Mucosa of gallbladder (tissue), 1 donor: ENCODE measurements around the gene PLBD1. TPM values are rescaled to one million over a fixed set of nuclear protein-coding genes. Genes with fewer than 3 reads are reported as not detected.
A peak's percentile ranks its signal among the peaks of the same experiment; 100 is the strongest.

ENCODE experiments used
- DNase-seq: peaks from one replicate; pipeline ENCODE4 v3.0.0-alpha.2; 2020; ENCODE audit warnings: low spot score
- total RNA-seq: library from RNA; stranded (reverse); gene quantifications from one replicate; pipeline ENCODE4 v1.2.1, GENCODE V29; 2021
- donor health status: DM: no; HTN: no; CAD: no.

Gene PLBD1
- total RNA-seq, 1 donor from 2014 or later = 41.9 TPM

GRCh38 chr12:14570231-14570630 is 2.5 kb upstream of the PLBD1 start:
- no peak for DNase-seq

GRCh38 chr12:14564336-14564959 is 3.2 kb downstream of the PLBD1 start:
- no peak for DNase-seq

- DNase-seq = peak; percentile 32
Observed at GRCh38 chr12:14563046-14563445, 4.6 kb downstream of the PLBD1 start.

- no peak for DNase-seq
Observed at GRCh38 chr12:14562279-14562678, 5.4 kb downstream of the PLBD1 start.

- DNase-seq = no peak
Observed at GRCh38 chr12:14561677-14562238, 5.9 kb downstream of the PLBD1 start.

DNA sequence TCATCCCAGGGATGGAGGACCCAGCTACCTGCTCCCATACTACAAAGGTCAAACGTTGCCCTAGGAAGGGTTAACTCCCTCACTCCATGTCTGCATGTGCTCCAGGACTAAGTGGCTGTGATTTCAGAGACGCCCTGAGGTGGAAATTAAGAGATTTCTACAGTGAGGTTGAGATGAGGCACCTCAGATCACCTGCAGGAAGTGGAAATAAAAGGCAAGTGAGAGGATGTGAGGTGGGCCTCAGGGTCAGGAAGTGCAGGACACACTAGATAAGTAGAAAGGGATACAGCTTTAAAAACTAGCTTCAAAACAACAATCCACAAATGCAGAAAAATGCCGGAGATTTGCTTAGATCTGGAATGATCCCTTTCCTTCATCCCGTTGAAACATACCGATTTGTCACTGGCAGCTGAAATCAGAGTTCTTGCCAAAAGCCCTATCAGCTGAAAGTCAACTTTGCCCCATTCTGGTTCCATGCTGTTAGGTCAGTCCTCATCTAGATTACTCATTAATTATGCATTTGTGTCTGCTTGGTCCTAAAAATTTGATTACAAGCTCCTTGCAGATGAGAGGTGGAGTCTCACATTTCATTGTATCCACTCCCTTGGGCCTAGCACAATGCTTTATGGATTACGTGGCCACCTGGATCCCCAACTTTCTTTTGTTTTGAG is 6.6 kb downstream of the PLBD1 start:
- DNase-seq = peak; percentile 57

- no peak for DNase-seq
Observed at GRCh38 chr12:14558473-14558959, 9.2 kb downstream of the PLBD1 start.

DNA sequence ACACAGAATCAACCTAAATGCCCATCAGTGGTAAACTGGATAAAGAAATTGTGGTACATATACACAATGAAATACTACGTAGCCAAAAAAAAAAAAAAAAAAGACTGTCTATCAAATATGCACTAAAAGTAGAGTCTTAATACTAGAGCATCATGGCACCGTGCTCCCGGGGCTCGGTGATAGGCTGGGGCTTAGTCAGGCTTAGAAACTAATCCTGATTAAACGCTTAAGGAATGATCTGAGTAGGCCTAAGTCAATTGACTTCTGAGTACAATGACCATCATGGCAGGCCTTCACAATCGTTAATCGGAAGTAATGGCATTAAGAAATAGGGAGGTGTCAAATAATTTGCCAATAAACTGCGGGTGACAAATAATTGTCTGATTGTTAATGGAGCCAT is 9.7 kb downstream of the PLBD1 start:
- DNase-seq = no peak

DNA sequence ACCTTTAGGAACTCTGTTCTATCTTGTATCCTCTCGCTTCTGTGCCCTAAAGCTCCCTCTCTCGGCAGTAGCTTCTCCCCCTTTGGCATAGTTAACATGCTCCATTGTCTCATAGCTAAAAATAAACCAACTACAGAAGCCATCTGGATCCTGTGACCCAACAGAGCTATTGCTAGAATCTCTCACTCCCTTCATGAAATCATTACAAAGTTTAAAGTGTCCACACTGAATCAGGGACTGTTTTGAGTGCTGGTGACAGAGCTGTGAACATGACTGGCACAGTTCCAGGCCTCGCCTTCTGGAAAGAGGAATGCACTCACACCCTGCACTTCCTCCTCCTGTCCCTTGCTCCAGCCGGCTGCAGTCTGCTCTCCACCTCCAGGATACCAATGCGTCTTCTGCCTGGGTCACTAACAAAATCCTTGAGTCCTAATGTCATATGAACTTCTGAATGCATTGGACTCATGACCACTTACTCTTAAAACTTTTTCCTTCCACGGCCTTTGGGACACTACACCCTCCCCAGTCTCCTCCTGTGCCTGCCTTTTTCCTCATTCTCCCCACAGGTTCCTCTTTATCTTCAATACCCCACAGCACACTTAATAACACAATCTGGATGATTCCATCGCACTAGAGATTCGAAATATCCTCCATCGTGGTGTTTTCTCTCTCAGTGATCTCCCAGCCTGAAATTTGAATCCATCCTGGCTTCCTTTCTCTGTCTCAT is 13.2 kb downstream of the PLBD1 start:
- peak; percentile 91 for DNase-seq

DNA sequence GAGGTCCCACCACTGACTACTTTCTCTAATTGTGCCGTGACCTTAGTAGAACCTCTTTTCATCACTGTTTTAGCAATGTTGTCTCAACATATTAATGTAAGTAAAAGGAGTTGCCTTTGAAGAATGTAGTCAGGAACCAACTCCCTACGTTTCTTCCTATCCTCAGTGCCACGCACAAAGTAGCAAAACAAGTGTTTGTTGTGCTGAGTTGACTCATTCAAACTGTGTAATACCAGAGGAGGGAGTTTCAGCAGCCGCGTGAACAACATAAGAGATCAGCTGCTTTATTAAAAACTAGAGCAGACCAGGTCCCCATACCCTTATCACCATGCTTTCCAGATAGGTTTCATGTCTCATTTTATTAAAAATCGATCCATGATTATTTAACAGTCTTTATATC is 19.1 kb downstream of the PLBD1 start:
- DNase-seq = no peak

- DNase-seq = no peak
Observed at GRCh38 chr12:14547571-14547970, 20.1 kb downstream of the PLBD1 start.

- DNase-seq = no peak
Observed at GRCh38 chr12:14545144-14546124, 22.2 kb downstream of the PLBD1 start.

DNA sequence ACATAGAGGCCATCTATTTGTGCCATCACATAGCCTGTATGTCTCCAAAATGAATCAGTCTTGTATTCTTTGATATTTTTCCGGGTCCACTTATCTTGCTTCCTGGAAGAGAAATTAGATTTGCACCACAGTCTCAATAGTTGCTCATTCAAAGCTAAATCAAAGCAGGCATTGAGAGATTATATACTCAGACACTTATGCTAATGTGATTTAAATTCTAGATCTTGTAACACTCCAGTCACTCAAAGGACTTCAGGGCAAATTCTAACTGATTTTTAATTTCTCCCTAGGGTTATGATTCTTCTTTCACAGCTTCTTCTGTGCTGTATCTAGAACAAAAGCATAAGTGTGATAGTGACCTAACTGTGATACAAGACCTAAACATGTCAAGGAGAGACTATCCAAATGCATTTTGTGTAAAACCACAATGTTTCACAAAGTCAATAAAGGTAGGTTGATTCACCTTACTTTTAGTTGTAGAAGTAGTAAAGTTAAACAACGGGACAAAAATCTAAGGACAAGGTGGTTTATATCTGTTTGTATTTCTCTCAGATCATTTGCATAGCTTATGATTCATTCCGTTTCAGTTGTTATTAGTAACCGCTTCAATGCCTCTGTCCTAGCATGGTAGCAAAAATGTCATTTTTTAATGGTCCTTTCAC is 26.8 kb downstream of the PLBD1 start:
- DNase-seq = no peak

DNA sequence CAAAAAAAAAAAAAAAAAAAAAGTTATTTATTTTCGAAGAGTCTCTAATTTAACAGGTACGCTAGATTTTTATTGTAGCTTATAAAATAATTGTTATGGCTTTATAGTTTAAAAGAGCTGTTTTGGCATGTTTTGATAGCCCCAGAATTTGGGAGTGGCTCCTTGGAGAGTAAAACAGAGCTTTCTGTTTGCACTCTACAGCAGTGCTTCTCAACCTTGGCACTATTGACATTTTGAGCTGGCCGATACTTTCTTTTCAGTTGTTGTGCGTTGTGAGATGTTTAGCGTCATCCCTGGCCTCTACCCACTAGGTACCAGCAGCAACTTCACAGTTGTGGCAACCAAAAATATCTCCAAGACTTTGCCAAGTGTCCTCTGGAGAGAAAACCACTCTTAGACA is 30.6 kb downstream of the PLBD1 start:
- DNase-seq = no peak

DNA sequence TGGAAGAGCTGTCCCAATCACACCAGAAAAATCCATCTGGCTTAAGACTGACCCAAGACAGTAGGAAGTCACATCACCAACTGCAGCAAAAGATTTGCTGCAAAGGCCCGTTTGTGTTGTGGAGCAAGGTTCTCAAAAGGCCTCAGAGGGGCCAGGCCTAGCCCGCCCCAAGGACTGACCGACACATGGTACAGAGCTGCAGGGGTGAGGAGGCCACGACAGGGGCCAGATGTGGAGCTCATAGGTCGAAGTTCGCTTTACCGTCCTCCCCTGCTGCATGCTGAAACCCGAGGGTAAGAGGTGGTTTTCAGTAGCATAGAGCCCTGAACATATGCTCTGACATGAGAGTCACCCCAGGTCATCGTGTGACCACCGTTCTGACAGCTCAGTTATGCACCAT is 35.5 kb downstream of the PLBD1 start:
- no peak for DNase-seq

- no peak for DNase-seq
Observed at GRCh38 chr12:14525964-14526363, 41.7 kb downstream of the PLBD1 start.

DNA sequence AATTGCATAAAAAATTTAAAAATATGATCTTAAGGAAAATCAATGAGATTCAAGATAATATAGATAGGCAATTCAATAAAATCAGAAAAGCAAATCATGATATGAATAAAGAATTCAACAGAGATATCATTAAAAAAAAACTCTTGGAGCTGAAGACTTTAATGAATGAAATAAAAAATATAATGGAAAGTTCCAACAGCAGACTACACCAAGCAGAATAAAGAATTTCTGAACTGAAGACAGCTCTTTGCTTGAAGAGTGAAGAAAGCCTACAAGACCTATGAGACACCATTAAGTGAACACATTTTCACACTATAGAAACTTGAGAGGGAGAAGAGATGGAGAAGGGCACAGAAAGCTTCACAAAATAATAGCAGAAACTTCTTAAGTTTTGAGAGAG is 45.9 kb downstream of the PLBD1 start:
- no peak for DNase-seq

DNA sequence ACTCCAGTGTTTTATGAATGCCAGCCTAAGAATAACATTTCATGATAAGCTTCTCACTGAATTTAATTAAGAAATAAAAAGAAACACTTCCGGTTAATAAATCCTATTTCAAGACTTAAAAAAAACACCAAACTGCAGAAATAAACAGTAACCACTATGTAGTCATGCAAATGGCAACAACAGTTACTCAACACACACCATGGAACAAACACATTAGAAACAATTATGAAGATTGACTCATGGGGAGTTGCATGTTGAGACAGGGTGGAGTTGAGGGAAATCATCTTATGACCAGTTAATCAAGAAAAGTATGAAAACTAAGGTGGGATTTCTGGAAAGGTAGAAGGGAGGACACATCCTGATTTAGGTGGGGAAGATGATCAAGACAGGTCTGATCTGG is 52.7 kb downstream of the PLBD1 start:
- DNase-seq = no peak

GRCh38 chr12:14514154-14514842 is 53.4 kb downstream of the PLBD1 start:
- peak; percentile 74 for DNase-seq

- no peak for DNase-seq
Observed at GRCh38 chr12:14510574-14510973, 57.1 kb downstream of the PLBD1 start.
